Measurements from ENCODE around the gene SCN8A. TPM values are rescaled to one million over a fixed set of nuclear protein-coding genes. Genes with fewer than 3 reads are reported as not detected.
"Not testable (repeated sequence)": the region's sequence is repeated elsewhere in the genome, so short reads cannot be mapped to it uniquely, and the experiment has no call there.

Gene SCN8A
- total RNA-seq, 1 experiment from 2014 or later = 0.71 TPM

- no peak for DNase-seq (ENCODE audit: low spot score)
Measured at GRCh38 chr12:51622564-51622963, 31.5 kb downstream of the SCN8A start.

- no peak for DNase-seq (ENCODE audit: low spot score)
Measured at GRCh38 chr12:51625370-51625769, 34.3 kb downstream of the SCN8A start.

GRCh38 chr12:51626115-51626514 is 35.1 kb downstream of the SCN8A start:
- DNase-seq (ENCODE audit: low spot score) = no peak

GRCh38 chr12:51626629-51627028 is 35.6 kb downstream of the SCN8A start:
- no peak for DNase-seq (ENCODE audit: low spot score)

GRCh38 chr12:51630256-51630880 is 39.3 kb downstream of the SCN8A start:
- DNase-seq (ENCODE audit: low spot score) = no peak

GRCh38 chr12:51630986-51631385 is 40.0 kb downstream of the SCN8A start:
- DNase-seq (ENCODE audit: low spot score) = no peak

- DNase-seq (ENCODE audit: low spot score) = no peak
Measured at GRCh38 chr12:51631591-51631990, 40.6 kb downstream of the SCN8A start.

GRCh38 chr12:51632623-51633022 is 41.6 kb downstream of the SCN8A start:
- DNase-seq (ENCODE audit: low spot score) = no peak

- DNase-seq (ENCODE audit: low spot score) = no peak
Measured at GRCh38 chr12:51635346-51635745, 44.3 kb downstream of the SCN8A start.

- no peak for DNase-seq (ENCODE audit: low spot score)
Measured at GRCh38 chr12:51636581-51636980, 45.5 kb downstream of the SCN8A start.

- DNase-seq (ENCODE audit: low spot score) = no peak
Measured at GRCh38 chr12:51636986-51637385, 46.0 kb downstream of the SCN8A start.

- no peak for DNase-seq (ENCODE audit: low spot score)
Measured at GRCh38 chr12:51639361-51639760, 48.3 kb downstream of the SCN8A start.

GRCh38 chr12:51642286-51642685 is 51.3 kb downstream of the SCN8A start:
- no peak for DNase-seq (ENCODE audit: low spot score)

GRCh38 chr12:51643951-51644350 is 52.9 kb downstream of the SCN8A start:
- DNase-seq (ENCODE audit: low spot score) = no peak

- DNase-seq (ENCODE audit: low spot score) = not testable (repeated sequence)
Measured at GRCh38 chr12:51644691-51645090, 53.7 kb downstream of the SCN8A start.

GRCh38 chr12:51645961-51646360 is 54.9 kb downstream of the SCN8A start:
- no peak for DNase-seq (ENCODE audit: low spot score)

GRCh38 chr12:51647647-51648046 is 56.6 kb downstream of the SCN8A start:
- no peak for DNase-seq (ENCODE audit: low spot score)

- DNase-seq (ENCODE audit: low spot score) = no peak
Measured at GRCh38 chr12:51653431-51653830, 62.4 kb downstream of the SCN8A start.

GRCh38 chr12:51661199-51661598 is 70.2 kb downstream of the SCN8A start:
- no peak for DNase-seq (ENCODE audit: low spot score)

GRCh38 chr12:51661836-51662235 is 70.8 kb downstream of the SCN8A start:
- no peak for DNase-seq (ENCODE audit: low spot score)

- no peak for DNase-seq (ENCODE audit: low spot score)
Measured at GRCh38 chr12:51662728-51663154, 71.7 kb downstream of the SCN8A start.

GRCh38 chr12:51663390-51663789 is 72.4 kb downstream of the SCN8A start:
- DNase-seq (ENCODE audit: low spot score) = no peak

- no peak for DNase-seq (ENCODE audit: low spot score)
Measured at GRCh38 chr12:51666696-51667095, 75.7 kb downstream of the SCN8A start.

GRCh38 chr12:51667269-51667668 is 76.2 kb downstream of the SCN8A start:
- no peak for DNase-seq (ENCODE audit: low spot score)

Data from HT-29 (cell line).